ENCODE results near the gene MAP4K3.
A peak's percentile ranks its signal among the peaks of the same experiment; 100 is the strongest.

MAP4K3 gene

DNA sequence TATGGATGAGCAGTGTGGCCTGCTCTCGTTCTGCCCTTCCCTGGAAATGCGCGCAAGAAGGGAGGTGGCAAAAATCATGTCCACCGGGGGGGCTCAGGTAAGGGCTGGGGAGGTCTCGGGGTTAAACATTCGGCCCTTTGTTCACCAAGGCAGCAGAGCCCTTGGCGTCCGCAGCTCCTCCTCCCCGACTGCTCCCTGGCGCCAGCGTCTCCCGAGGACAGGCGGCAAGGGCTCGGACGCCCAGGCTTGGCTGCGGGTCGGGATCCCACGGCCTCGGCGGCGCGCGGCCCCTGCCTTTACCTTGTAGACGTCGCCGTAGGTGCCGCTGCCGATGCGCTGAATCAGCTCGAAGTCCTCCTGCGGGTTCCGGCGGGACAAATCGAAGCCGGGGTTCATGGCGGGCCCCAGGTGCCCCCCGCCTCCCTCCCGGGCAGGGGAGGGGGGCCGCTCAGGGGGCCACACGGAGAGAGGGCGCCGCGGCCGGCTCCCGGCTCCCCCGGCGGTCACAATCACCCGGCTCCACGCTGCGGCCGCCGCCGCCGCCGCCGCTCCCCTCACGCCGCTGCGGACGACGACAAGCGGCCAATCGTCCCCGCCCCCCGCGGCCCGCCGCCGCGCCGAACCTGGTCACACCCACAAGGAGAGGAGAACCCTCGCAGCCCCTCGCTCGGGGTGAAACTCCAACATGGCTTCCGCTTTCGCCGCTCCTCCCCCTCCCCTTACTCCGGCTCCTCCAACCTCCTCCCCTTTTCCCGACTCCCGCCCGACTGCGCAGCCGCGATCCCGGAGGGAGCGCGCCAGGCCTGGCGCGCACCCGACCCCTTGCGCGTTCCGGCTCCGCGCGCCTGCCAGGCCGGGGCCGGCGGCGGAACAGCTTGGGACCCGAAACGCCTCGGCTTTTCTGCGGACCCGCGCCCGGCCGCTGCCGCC lies at the start of gene MAP4K3:
Gene MAP4K3, minus strand, starts transcription at position 694 of the 930 bp plus-strand sequence. Its CDS starts 298 bp downstream, at position 396.
- Histone ChIP-seq H3K4me1 (peaks cover 0 to 61% (median 40%) of the 10 kb centered on the region in 4 donors), H3K27me3 (no peaks in the 10 kb centered on the region), H3K27ac (peak within 1 kb of the TSS; percentile 96 to 98), H3K36me3 (peaks cover 0 to 4% (median 0%) of the 10 kb centered on the region in 3 donors), H3K9me3 (no peaks in the 10 kb centered on the region), H3K4me3 (peak within 1 kb of the TSS; percentile 90 to 94)
- TF ChIP-seq, protein P1, sequence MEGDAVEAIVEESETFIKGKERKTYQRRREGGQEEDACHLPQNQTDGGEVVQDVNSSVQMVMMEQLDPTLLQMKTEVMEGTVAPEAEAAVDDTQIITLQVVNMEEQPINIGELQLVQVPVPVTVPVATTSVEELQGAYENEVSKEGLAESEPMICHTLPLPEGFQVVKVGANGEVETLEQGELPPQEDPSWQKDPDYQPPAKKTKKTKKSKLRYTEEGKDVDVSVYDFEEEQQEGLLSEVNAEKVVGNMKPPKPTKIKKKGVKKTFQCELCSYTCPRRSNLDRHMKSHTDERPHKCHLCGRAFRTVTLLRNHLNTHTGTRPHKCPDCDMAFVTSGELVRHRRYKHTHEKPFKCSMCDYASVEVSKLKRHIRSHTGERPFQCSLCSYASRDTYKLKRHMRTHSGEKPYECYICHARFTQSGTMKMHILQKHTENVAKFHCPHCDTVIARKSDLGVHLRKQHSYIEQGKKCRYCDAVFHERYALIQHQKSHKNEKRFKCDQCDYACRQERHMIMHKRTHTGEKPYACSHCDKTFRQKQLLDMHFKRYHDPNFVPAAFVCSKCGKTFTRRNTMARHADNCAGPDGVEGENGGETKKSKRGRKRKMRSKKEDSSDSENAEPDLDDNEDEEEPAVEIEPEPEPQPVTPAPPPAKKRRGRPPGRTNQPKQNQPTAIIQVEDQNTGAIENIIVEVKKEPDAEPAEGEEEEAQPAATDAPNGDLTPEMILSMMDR (IDR thresholded peaks at IDR 0.05): no peak
- intact Hi-C loops (cut with DNase I; ENCODE audit: low total_unique reads): loop anchor here (5.0 kb wide), 1 partner anchor 55 kb away; no protein-coding TSS in a partner anchor
- peak; percentile 91 to 96 for DNase-seq

DNA sequence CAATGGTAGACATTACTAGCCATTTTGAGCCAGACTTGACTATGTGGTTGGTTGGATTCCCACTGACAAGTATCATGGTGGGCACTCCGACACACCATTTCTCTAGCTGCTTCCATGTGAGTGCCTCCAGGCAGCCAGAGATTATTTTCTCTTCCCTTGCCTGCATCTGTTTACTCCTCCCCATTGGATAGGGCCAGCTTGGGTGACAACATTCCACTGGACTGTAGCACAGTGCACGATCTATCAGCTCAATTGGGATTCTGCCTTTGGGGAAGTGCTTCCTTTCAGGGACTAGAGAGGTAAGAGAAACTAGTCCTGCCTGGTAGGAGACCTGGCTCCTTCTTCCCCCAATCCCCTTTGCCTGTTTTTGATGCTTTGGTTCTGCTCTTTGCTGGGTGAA lies 49.0 kb upstream of the MAP4K3 start:
- Histone ChIP-seq H3K27ac (no peak overlapping the region), H3K9me3 (no peaks in the 10 kb centered on the region), H3K36me3 (no peaks in the 10 kb centered on the region), H3K27me3 (no peaks in the 10 kb centered on the region), H3K4me1 (peaks cover 0 to 3% (median 0%) of the 10 kb centered on the region in 4 donors), H3K4me3 (no peak overlapping the region)
- TF ChIP-seq, protein P1 (IDR thresholded peaks at IDR 0.05): no peak
- intact Hi-C loops (cut with DNase I; ENCODE audit: low total_unique reads): no loop called here
- DNase-seq: no peak

DNA sequence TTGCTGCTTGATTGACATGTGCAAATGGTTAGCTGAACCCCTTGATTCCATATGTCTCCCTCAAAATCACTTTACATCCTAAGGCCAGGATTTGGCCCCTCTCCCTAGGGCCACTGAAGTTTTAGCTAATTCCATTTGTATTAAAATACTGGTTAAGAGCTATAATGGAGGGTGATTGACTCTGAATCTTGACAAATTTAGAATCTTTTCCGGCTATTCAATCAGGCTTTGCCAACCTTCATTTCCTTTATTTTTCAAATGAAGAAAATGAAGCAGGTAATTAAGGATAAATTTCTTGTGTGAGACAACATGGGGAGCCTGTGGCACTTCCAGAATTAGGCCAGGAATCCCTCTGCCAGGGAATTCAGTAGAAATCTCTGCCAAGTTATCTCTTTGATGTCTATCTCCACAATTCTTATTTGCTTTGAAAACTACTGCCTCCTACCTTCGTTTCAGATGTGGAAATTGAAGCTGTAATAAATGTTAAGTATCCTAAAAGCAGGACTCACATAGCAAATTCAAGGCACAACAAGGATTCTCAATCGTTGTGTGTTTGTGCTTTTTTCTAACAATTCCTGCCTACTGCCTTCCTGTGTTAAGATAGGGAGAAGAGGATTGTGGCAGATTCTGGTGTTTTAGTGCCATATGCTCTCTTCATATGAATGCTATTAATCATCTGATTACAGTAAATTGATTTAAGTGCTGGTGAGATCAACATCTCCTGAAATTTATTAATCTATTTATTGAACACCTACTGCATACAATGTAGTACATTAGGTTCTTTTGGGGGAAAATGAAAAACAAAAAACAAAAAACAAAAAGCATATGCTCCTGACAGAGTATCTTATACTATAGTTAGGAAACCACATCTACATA lies 47.8 kb upstream of the MAP4K3 start:
- H3K27ac ChIP-seq: no peak overlapping the region
- no peaks in the 10 kb centered on the region for H3K27me3 ChIP-seq
- H3K36me3 ChIP-seq: no peaks in the 10 kb centered on the region
- no peaks in the 10 kb centered on the region for H3K9me3 ChIP-seq
- TF ChIP-seq, protein P1 (IDR thresholded peaks at IDR 0.05): no peak
- H3K4me3 ChIP-seq: no peak overlapping the region
- peaks cover 0 to 3% (median 0%) of the 10 kb centered on the region in 4 donors for H3K4me1 ChIP-seq
- intact Hi-C loops (cut with DNase I; ENCODE audit: low total_unique reads): no loop called here
- no peak for DNase-seq

DNA sequence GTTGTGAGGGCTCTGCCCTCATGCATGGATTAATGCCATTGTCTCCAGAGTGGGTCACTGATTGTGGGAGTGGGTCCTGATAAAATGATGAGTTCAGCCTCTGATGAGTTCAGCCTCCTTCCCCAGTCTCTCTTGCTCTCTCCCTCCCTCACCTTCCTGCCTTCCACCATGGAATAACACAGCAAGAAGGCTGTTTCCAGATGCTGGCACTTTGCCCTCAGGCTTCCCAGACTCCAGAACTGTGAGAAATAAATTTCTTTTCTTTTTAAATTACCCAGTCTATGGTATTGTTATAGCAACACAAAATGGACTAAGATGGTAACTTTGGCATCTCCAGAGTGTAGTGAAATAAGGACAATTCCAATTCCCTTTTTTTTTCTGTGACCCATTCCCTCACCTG lies 47.1 kb upstream of the MAP4K3 start:
- no peak for DNase-seq
- TF ChIP-seq, protein P1 (IDR thresholded peaks at IDR 0.05): no peak
- Histone ChIP-seq H3K4me3 (no peak overlapping the region), H3K36me3 (no peaks in the 10 kb centered on the region), H3K27ac (no peak overlapping the region), H3K4me1 (peaks cover 0 to 3% (median 0%) of the 10 kb centered on the region in 4 donors), H3K9me3 (no peaks in the 10 kb centered on the region), H3K27me3 (no peaks in the 10 kb centered on the region)
- intact Hi-C loops (cut with DNase I; ENCODE audit: low total_unique reads): no loop called here

DNA sequence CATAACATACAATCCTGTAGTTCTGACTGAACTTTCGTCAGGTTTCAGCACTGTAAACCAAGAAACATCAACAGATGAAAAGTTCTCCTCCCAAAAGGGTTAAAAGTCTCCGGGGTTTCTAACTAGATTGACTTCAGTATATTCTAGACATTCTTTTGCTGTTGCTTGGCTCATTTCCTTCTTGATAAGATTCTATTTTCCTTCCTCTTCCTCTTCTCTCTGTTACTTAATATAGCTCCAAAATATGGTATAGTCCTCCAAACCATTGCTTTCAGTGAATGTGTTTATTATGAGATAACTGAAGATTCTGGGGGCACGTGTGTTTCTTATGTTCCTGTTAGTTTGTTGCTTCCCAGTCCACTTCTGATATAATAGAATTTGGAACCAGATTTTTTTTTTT lies 46.4 kb upstream of the MAP4K3 start:
- Histone ChIP-seq H3K4me3 (no peak overlapping the region), H3K9me3 (no peaks in the 10 kb centered on the region), H3K4me1 (peaks cover 0 to 3% (median 0%) of the 10 kb centered on the region in 4 donors), H3K27ac (no peak overlapping the region), H3K27me3 (no peaks in the 10 kb centered on the region), H3K36me3 (no peaks in the 10 kb centered on the region)
- no peak for DNase-seq
- TF ChIP-seq, protein P1 (IDR thresholded peaks at IDR 0.05): no peak
- intact Hi-C loops (cut with DNase I; ENCODE audit: low total_unique reads): no loop called here
